HPDE6-E6E7 (cell line): ENCODE data around the gene GNMT.
"Not testable (repeated sequence)": the region's sequence is repeated elsewhere in the genome, so short reads cannot be mapped to it uniquely, and the experiment has no call there.

Source experiments
- DNase-seq: peaks from one replicate; pipeline ENCODE4 v3.0.0; 2011; ENCODE audit warnings: missing footprints; ENCODE audit errors: extremely low spot score

GNMT gene

GRCh38 chr6:42941356-42941755 is 19.2 kb upstream of the GNMT start:
- DNase-seq = not testable (repeated sequence)

GRCh38 chr6:42942444-42942843 is 18.1 kb upstream of the GNMT start:
- no peak for DNase-seq

GRCh38 chr6:42947950-42948349 is 12.6 kb upstream of the GNMT start:
- no peak for DNase-seq

GRCh38 chr6:42952389-42952788 is 8.2 kb upstream of the GNMT start:
- DNase-seq = no peak

- not testable (repeated sequence) for DNase-seq
Observed at GRCh38 chr6:42954405-42954804, 6.1 kb upstream of the GNMT start.

GRCh38 chr6:42958125-42958524 is 2.4 kb upstream of the GNMT start:
- DNase-seq = no peak

- no peak for DNase-seq
Observed at GRCh38 chr6:42959917-42960242, 674 bp upstream of the GNMT start.

- DNase-seq = no peak
Observed at GRCh38 chr6:42961020-42961470, 491 bp downstream of the GNMT start.

GRCh38 chr6:42962096-42962495 is 1.5 kb downstream of the GNMT start:
- no peak for DNase-seq

GRCh38 chr6:42962502-42963178 is 2.1 kb downstream of the GNMT start:
- DNase-seq = no peak

- no peak for DNase-seq
Observed at GRCh38 chr6:42963179-42963854, 2.8 kb downstream of the GNMT start.

- no peak for DNase-seq
Observed at GRCh38 chr6:42963855-42964605, 3.5 kb downstream of the GNMT start.

GRCh38 chr6:42966571-42966970 is 6.0 kb downstream of the GNMT start:
- DNase-seq = no peak

GRCh38 chr6:42967228-42967627 is 6.7 kb downstream of the GNMT start:
- no peak for DNase-seq

- no peak for DNase-seq
Observed at GRCh38 chr6:42968126-42968701, 7.7 kb downstream of the GNMT start.

GRCh38 chr6:42968783-42969182 is 8.2 kb downstream of the GNMT start:
- no peak for DNase-seq

GRCh38 chr6:42969431-42969830 is 8.9 kb downstream of the GNMT start:
- no peak for DNase-seq

GRCh38 chr6:42969934-42970333 is 9.4 kb downstream of the GNMT start:
- DNase-seq = no peak

- DNase-seq = no peak
Observed at GRCh38 chr6:42970871-42971612, 10.5 kb downstream of the GNMT start.

GRCh38 chr6:42971746-42972327 is 11.3 kb downstream of the GNMT start:
- no peak for DNase-seq

GRCh38 chr6:42973926-42974325 is 13.4 kb downstream of the GNMT start:
- DNase-seq = no peak
